GM19397 (cell line): ENCODE results near the gene CD69.

ENCODE experiments used
- ATAC-seq: cut with Tn5 transposase; IDR thresholded peaks from one replicate; pipeline ENCODE4 v1.9.1; 2021; ENCODE audit warnings: mild to moderate bottlenecking, moderate library complexity; ENCODE audit not compliant: unreplicated experiment

Gene CD69

GRCh38 chr12:9760699-9761418 is at the start of gene CD69:
TSS of gene CD69 (minus strand) at chr12:9760901. CDS start at chr12:9760820, 81 bp downstream.
- ATAC-seq = no peak

- ATAC-seq = no peak
Measured at GRCh38 chr12:9809866-9810265, 49.2 kb upstream of the CD69 start.

DNA sequence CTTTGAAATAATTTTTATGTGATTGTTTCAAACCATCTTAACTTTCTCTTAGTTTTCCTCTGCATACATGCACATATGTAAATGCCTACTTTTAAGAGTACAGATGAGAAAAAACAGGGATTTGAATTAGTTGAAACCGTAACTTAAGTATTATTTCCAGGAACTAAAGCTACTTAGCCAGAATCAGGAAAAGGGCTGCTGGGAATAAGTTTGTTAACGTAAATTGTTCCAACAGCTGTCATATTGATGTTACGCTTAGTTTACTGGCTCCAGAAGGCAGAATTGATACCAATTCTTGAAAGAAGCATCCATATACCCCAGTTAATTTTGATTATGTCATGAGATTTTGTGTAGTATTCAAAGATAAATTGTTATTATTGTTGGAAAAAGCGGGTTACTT is 48.6 kb upstream of the CD69 start:
- ATAC-seq = no peak

DNA sequence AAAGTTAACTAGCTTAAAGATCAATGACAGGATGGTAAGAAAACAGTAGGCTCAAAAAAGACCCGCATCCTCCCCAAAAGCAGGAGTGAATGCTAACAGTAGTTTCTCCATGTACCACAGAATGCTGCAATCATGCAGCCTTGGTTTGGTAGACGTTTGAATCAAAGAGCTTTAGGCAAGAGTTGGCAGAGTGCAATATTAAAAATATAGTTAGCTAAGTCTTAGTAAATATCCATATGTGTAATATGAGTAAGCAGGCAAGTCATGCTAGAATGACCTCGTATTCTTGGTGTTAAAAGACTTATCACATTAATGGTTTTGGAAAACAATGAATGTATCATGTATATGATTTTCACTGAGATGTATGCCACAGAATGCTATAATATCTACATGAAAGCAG is 47.8 kb upstream of the CD69 start:
- no peak for ATAC-seq

DNA sequence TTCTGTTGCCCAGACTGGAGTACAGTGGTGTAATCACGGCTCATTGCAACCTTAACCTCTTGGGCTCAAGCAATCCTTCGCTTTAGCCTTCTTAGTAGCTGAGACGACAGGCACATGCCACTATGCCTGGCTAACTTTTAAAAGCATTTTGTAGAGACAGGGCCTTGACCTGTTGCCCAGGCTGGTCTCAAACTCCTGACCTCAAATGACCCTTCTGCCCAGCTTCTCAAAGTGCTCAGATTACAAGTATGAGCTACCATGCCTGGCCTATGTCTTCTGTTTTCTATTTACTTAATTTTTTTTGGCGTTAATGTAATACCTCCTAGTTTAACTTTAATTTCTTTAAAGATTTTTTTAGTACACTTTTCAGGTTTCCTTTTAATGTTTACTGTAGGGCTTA is 46.0 kb upstream of the CD69 start:
- ATAC-seq = no peak

DNA sequence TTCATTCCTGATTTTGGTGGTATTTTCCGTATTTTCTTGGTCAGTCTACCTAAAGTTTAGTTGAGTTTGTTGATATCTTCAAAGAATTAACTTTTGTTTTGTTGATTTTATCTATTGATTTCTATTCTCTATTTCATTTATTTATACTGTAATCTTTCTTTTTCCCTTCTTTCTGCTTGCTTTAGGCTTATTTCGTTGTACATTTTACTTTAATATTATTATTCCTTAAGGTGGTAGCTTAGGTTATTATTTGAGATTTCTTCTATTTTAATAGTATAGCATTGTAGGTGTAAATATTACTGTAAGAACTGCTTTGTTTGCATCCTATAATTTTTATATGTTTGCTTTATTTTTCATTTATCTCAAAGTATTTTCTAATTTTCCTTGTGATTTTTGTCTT is 45.2 kb upstream of the CD69 start:
- no peak for ATAC-seq

DNA sequence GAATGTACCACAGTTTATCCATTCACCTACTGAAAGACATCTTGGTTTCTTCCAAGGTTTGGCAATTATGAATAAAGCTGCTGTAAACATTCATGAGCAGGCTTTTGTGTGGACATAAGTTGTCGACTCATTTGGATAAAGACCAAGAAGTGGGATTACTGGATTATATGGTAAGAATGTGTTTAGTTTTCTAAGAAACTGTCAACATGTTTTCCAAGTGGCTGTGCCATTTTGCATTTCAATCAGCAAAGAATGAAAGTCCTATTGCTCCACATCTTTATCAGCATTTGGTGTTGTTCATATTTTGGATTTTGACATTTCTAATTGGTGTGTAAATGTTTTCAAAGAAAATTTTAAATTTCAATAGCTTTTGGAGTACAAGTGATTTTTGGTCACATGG is 39.3 kb upstream of the CD69 start:
- no peak for ATAC-seq

DNA sequence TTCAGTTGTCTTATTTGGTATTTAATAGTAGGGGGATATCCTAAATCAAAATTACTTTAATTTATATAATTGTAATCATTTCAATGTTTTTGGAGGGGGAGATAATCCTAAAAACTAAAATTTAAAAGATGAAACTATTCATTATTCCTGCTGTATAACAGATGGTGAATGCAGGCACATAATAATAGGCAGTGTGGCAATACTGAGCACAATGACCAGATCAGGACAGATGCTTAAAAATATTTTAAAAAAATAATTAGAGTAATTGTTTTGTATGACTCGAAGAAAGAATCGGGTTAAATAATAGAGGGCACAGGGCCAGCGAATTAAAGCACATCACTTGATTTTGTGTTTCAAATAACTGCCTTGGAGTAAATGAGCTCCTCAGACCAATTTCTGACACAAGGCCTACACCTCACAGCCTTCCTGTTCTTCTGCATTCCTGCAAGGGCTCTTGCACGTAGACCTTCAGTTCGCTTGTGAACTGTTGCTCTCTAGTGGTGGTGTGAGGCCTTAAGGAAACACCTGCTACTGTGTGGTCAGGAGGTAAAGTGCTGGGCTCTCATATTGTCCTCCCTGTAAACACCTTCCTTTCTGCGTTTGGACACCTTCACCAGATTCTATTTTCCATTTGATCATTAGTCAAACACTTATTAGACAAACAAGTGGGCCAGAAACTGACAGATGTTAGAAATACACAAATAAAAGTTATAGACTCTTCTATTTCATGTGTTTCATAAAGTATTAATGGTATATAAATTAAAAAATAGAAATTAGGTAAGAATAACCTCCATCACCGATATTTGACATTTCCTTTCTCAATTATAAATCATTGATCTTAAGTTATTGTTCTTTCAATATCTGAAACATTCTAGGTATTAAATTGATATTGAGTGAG is 37.3 kb upstream of the CD69 start:
- peak; percentile 88 for ATAC-seq

GRCh38 chr12:9796971-9797370 is 36.3 kb upstream of the CD69 start:
- no peak for ATAC-seq

GRCh38 chr12:9796346-9796745 is 35.6 kb upstream of the CD69 start:
- no peak for ATAC-seq

GRCh38 chr12:9795945-9796344 is 35.2 kb upstream of the CD69 start:
- ATAC-seq = no peak

- ATAC-seq = no peak
Measured at GRCh38 chr12:9794484-9795093, 33.9 kb upstream of the CD69 start.

- no peak for ATAC-seq
Measured at GRCh38 chr12:9793779-9794395, 33.2 kb upstream of the CD69 start.

DNA sequence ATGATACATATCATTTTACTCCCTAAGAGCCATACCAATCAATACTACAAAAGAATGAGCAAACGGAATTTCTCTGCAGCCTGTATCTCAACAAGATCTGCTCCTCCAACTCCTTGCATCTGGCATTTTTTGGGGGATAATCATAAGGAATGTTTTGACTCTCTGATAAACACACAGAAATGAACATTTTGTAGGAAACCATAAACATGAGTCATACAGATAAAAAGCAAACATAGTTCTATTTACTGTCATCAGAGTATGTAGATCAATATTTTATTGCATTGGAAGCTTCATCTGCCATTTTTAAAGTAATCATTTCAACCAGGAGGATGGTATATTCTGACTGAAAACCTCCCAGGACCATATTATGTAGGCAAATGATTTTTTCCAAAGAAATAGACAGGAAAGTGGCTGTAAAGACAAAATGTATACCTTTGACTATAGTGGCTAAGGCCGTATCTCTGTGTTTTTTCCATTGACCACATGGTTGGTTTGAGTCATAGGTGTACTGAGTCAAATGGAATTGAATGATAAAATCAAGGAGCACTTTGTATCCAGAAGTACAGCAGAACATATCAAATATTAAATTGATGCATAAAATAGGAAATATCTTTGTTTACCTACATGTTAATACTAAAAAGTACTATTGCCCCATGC is 32.4 kb upstream of the CD69 start:
- ATAC-seq = no peak

- ATAC-seq = no peak
Measured at GRCh38 chr12:9792185-9792900, 31.6 kb upstream of the CD69 start.

GRCh38 chr12:9786726-9787717 is 26.3 kb upstream of the CD69 start:
- no peak for ATAC-seq

GRCh38 chr12:9784816-9785215 is 24.1 kb upstream of the CD69 start:
- no peak for ATAC-seq

DNA sequence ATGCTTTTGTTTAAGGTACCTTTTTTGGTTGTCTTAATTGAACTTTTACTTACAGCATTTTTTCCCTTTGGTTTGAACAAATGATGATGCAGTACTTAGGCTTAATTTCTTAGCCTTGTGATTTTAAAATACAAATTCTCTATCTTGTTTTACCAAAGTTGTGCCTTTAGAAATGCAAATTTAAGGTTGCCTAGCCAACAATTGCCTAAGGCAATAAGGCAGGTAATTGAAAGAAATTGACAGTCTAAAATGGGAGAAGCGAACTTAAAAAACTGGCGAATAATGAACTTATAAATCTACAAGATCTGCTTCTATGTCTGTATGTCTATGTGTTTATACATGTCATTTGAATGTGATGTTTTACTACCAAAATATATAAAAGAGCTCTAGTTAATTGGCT is 23.6 kb upstream of the CD69 start:
- ATAC-seq = no peak
